Activated T-helper 9 cell treated with anti-CD3 and anti-CD28 coated beads, Interleukin-2, amount 50 U/mL, for 16 hours (primary cell): ENCODE measurements around the gene PRSS35.
"Not testable (repeated sequence)": the region's sequence is repeated elsewhere in the genome, so short reads cannot be mapped to it uniquely, and the experiment has no call there.

Experiments used
- DNase-seq: peaks from one replicate; pipeline ENCODE4 v3.0.0-alpha.2; 2020; ENCODE audit warnings: low read depth

The PRSS35 gene

DNA sequence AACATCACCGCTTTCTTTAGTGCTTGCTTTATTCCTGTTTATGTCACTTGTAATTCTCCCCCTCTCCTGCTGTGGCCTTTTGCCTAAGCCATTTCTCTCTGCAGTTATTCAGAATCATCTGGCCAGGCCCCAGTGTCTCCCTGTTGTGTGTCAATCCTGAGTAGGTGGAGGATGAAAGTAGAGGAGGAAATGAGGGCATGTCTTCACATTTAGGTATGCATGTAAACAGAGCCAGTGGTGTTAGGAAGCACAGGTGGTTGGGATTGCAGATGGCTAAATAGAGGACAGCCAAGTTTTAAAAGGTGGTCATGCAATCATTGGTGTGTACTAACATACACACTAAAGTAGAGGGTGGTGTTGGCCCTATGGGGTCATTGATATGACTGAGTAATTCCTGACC lies 5.2 kb downstream of the PRSS35 start:
- no peak for DNase-seq

- DNase-seq, result no peak
Measured at GRCh38 chr6:83518816-83519480, 6.6 kb downstream of the PRSS35 start.

DNA sequence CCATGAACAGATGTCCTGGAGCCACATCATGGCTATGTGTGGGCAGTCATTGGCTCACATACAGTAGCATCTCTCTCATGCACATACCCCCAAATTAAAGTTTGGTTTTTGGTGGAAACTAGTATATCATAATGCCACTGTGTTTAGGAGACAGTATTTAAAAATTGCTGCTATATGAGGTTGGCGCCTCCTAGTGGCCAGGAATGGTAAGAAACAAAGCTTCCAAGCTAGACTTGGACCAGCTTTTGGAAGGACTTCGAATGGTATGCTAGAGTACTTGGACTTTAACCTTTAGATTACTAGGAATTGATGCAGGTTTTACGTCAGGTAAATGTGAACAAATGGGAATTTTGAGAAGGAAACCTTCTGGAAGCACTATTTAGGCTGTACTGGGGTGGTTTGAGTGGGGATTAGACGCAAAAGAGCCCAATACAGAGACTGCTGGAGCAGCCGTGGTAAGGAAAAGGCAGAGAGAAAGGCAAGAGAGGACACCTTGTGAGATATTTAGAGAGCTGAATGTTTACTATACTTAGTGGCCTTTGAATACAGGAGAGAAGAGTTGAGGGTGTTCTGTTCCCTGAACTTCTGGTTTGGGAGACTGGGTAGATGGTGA lies 23.8 kb downstream of the PRSS35 start:
- peak; percentile 15 for DNase-seq

DNA sequence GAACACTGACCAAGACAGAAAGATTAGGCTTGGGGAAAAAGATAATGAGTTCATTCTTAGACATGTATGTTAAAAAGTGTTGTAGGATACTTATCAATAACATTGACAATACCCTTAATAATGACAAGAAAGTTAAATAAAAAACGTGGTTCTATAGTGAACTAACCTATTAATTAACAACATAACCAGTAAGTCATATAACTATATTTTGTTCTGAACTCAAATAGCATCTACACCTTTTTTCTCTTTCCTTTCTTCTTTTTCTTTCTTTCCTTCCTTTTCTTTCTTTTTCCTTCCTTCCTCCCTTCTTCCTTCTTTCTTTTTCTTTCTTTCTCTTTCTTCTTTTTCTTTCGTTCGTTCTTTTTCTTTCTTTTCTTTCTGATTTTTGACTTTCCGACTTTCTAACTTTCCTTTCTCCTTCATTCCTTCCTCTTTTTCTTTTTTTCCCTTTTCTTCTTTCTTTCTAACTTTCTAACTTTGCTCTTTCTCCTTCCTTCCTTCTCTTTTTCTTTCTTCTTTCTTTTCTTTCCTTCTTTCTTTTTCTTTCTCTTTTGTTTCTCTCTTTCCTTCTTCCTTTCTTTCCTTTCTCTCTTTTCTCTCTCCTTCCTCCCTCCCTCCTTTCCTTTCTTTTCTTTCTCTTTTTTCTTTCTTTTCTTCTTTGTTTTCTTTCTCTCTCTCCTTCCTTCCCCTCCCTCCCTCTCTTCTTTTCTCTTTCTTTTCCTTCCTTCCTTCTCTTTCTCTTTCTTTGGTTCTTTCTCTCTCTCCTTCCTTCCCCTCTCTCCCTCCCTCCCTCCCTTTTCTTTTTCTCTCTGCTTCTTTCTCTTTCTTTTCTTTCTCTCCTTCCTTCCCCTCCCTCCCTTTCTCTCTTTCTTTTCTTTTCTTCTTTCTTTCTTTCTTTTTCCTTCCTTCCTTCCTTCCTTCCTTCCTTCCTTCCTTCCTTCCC lies 24.6 kb downstream of the PRSS35 start:
- no peak for DNase-seq

DNA sequence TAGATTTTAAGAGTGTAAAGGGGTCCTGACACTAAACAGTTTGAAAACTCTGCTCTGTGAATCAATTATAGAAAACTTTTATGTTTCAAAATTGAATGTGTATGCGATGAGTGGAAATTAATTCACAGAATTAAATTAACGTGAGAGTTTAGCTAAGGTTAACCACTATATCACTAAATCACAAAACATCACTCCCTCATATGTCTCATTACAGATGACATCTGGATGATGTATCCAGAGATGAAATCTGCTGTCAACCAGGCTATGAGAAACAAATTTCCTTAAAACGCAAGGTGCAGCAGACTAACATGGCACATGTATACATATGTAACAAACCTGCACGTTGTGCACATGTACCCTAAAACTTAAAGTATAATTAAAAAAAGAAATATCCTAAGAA lies 27.3 kb downstream of the PRSS35 start:
- DNase-seq, result no peak

DNA sequence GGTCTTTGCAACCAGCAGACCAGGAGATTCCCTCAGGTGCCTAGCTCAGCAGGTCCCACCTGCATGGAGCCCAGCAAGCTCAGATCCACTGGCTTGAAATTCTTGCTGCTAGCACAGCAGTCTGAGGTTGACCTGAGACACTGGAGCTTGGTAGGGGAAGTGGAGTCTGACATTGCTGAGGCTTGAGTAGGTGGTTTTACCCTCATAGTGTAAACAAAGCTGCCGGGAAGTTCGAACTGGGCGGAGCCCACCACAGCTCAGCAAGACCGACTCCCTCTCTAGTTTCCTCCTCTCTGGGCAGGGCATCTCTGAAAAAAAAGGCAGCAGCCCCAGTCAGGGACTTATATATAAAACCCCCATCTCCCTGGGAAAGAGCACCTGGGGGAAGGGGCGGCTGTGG lies 34.3 kb downstream of the PRSS35 start:
- no peak for DNase-seq

DNA sequence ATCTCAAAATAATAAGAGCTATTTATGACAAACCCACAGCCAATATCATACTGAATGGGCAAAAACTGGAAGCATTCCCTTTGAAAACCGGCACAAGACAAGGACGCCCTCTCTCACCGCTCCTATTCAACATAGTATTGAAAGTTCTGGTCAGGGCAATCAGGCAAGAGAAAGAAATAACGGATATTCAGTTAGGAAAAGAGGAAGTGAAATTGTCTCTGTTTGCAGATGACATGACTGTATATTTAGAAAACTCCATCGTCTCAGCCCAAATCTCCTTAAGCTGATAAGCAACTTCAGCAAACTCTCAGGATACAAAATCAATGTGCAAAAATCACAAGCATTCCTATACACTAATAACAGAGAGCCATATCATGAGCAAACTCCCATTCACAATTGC lies 38.1 kb downstream of the PRSS35 start:
- not testable (repeated sequence) for DNase-seq

- DNase-seq, result not testable (repeated sequence)
Measured at GRCh38 chr6:83551748-83552147, 39.4 kb downstream of the PRSS35 start.

DNA sequence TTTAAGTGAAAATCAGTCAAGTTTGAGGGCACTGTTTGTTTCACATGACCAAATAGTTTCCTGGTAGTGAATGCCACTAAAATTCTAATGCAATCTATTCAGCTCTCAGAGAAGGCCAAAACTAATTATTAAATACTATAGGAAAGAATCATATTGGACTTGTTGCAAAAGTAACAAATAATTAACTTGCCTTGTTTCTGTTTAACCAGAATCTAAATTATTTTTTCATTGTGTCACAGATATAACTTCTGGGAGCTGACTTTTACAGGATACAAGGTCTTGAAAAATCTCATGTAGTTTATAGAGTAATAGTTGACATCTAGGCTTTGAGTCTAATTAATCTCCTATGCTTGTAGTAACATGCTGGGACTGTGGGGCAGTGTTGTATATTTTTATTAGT lies 44.5 kb downstream of the PRSS35 start:
- DNase-seq, result no peak

GRCh38 chr6:83558975-83559374 lies 46.6 kb downstream of the PRSS35 start:
- DNase-seq, result no peak

DNA sequence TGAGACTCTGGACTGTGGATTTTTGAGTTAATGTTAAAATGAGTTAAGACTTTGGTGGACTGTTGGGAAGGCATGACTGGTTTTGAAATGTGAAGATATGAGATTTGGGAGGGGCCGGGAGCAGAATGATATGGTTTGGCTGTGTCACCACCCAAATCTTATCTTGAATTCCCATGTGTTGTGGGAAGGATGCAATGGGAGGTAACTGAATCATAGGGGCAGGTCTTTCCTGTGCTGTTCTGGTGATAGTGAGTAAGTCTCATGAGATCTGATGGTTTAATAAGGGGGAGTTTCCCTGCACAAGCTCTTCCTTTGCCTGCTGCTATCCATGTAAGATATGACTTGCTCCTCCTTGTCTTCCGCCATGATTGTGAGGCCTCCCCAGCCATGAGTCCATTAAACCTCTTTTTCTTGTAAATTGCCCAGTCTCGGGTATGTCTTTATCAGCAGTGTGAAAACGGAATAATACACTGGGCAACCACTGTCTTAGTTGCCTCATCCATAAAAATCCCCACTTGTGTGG lies 59.4 kb downstream of the PRSS35 start:
- not testable (repeated sequence) for DNase-seq

GRCh38 chr6:83574783-83575182 lies 62.4 kb downstream of the PRSS35 start:
- no peak for DNase-seq
